HG03460 (cell line): ENCODE measurements around the gene ABHD16A.

ENCODE experiments used
- ATAC-seq: cut with Tn5 transposase; IDR thresholded peaks from one replicate; pipeline ENCODE4 v1.9.1; 2021; ENCODE audit not compliant: unreplicated experiment

Gene ABHD16A

GRCh38 chr6:31702819-31703716 lies at the start of gene ABHD16A:
Gene ABHD16A, minus strand, starts transcription at chr6:31703324. Its CDS starts 43 bp downstream, at chr6:31703281.
- ATAC-seq, result peak; percentile 85

- ATAC-seq, result no peak
Measured at GRCh38 chr6:31752739-31753319, 49.7 kb upstream of the ABHD16A start.

- ATAC-seq, result no peak
Measured at GRCh38 chr6:31750411-31751022, 47.4 kb upstream of the ABHD16A start.

- ATAC-seq, result no peak
Measured at GRCh38 chr6:31749301-31750036, 46.3 kb upstream of the ABHD16A start.

- no peak for ATAC-seq
Measured at GRCh38 chr6:31744422-31744821, 41.3 kb upstream of the ABHD16A start.

GRCh38 chr6:31742894-31743293 lies 39.8 kb upstream of the ABHD16A start:
- no peak for ATAC-seq

- no peak for ATAC-seq
Measured at GRCh38 chr6:31741815-31742214, 38.7 kb upstream of the ABHD16A start.

- peak; percentile 0 for ATAC-seq
Measured at GRCh38 chr6:31740397-31741223, 37.5 kb upstream of the ABHD16A start.

- ATAC-seq, result peak; percentile 48
Measured at GRCh38 chr6:31739639-31740396, 36.7 kb upstream of the ABHD16A start, which contains the start of gene MSH5. Gene MSH5, plus strand, starts transcription at chr6:31740005. Its CDS starts 462 bp downstream, at chr6:31740467.

GRCh38 chr6:31737991-31738979 lies 35.2 kb upstream of the ABHD16A start:
- ATAC-seq, result no peak

- ATAC-seq, result no peak
Measured at GRCh38 chr6:31737315-31737990, 34.3 kb upstream of the ABHD16A start.

- ATAC-seq, result no peak
Measured at GRCh38 chr6:31736768-31737314, 33.7 kb upstream of the ABHD16A start.

- peak; percentile 28 for ATAC-seq
Measured at GRCh38 chr6:31736021-31736767, 33.1 kb upstream of the ABHD16A start, which contains the start of gene CLIC1. Gene CLIC1, minus strand, starts transcription at chr6:31736530. Its CDS starts 230 bp downstream, at chr6:31736300.

- ATAC-seq, result peak; percentile 24
Measured at GRCh38 chr6:31734821-31735406, 31.8 kb upstream of the ABHD16A start.

- no peak for ATAC-seq
Measured at GRCh38 chr6:31734247-31734820, 31.2 kb upstream of the ABHD16A start.

GRCh38 chr6:31733734-31734133 lies 30.6 kb upstream of the ABHD16A start:
- ATAC-seq, result no peak
